Tibial nerve (tissue), 4 donors: ENCODE measurements around the gene DNAJC16. TPM values are rescaled to one million over a fixed set of nuclear protein-coding genes. Genes with fewer than 3 reads are reported as not detected.

Experiments
- DNase-seq, 2 donors: peaks; one replicate each; pipeline ENCODE4 v3.0.0-alpha.2; 2019; ENCODE audit warnings: low spot score in 2 of 2
- H3K27ac ChIP-seq, 4 donors: fragments of 200-600 bp; sonication (generic) in 3 of 4; one replicate each; pipeline ENCODE4 v1.5.1; 2017 to 2019; ENCODE audit warnings: mild to moderate bottlenecking in 1 of 4
- H3K27me3 ChIP-seq, 2 donors: fragments of 200-600 bp; sonication (generic) in 1 of 2; one replicate each; pipeline versions ENCODE4 v1.5.1 to v1.6.0; 2017 to 2019
- H3K36me3 ChIP-seq, 3 donors: fragments of 200-600 bp; sonication (generic); one replicate each; pipeline ENCODE4 v1.5.1; 2018 to 2019
- H3K4me1 ChIP-seq, 4 donors: fragments of 200-600 bp; sonication (generic) in 3 of 4; one replicate each; pipeline ENCODE4 v1.5.1; 2017 to 2019
- H3K4me3 ChIP-seq, 4 donors: fragments of 200-600 bp; sonication (generic) in 3 of 4; one replicate each; pipeline ENCODE4 v1.5.1; 2017 to 2019; ENCODE audit warnings: mild to moderate bottlenecking in 1 of 4, moderate library complexity in 1 of 4
- H3K9me3 ChIP-seq, 4 donors: fragments of 200-600 bp; sonication (generic) in 3 of 4; one replicate each; pipeline ENCODE4 v1.5.1; 2017 to 2019
- EP300 ChIP-seq, 2 donors: sonication (generic); formaldehyde crosslinking; IDR thresholded peaks; one replicate each; pipeline ENCODE4 v1.6.1; 2017; ENCODE audit warnings: antibody characterized with exemption in 2 of 2, mild to moderate bottlenecking in 1 of 2
- POLR2A ChIP-seq, 2 donors: fragments of 450-650 bp; IDR thresholded peaks; one replicate each; pipeline ENCODE4 v1.6.1; 2017; ENCODE audit warnings: antibody characterized with exemption in 2 of 2, mild to moderate bottlenecking in 2 of 2, moderate library complexity in 2 of 2
- WGBS, 2 donors: methylation state at CpG; one replicate each; pipeline ENCODE4 v1.1.5; 2018; 5-methylcytosine and 5-hydroxymethylcytosine counted together
- total RNA-seq, 4 donors: library from RNA; depleted of rRNA; stranded (reverse); fragments of >200 nt; gene quantifications; one replicate each; pipeline ENCODE4 v1.1.0, GENCODE V29; 2016
- TF ChIP-seq, protein P1 (sequence below), 5 experiments: fragments of 200-600 bp in 3 of 5; fragments of 450-650 bp in 2 of 5; sonication (generic) in 3 of 5; IDR thresholded peaks; one replicate each; pipeline ENCODE4 v1.5.1; 2016 to 2019; ENCODE audit warnings: antibody characterized with exemption in 5 of 5, mild to moderate bottlenecking in 3 of 5, moderate library complexity in 2 of 5

The DNAJC16 gene
- total RNA-seq, 4 donors from 2014 or later: 11.4 to 35.0 (median 26.3) TPM

- Histone ChIP-seq H3K9me3 (no peaks in the 10 kb centered on the region), H3K36me3 (no peaks in the 10 kb centered on the region), H3K4me3 (no peak overlapping the region), H3K4me1 (peaks cover 0 to 79% (median 47%) of the 10 kb centered on the region in 4 donors), H3K27me3 (no peaks in the 10 kb centered on the region), H3K27ac (peak overlapping the region in 2 of 4 donors; percentile 71 to 98)
- 87 to 93% methylated on average over 7 of the region's 7 CpGs for WGBS, 2 donors
- no peak for DNase-seq
- TF ChIP-seq, protein P1, sequence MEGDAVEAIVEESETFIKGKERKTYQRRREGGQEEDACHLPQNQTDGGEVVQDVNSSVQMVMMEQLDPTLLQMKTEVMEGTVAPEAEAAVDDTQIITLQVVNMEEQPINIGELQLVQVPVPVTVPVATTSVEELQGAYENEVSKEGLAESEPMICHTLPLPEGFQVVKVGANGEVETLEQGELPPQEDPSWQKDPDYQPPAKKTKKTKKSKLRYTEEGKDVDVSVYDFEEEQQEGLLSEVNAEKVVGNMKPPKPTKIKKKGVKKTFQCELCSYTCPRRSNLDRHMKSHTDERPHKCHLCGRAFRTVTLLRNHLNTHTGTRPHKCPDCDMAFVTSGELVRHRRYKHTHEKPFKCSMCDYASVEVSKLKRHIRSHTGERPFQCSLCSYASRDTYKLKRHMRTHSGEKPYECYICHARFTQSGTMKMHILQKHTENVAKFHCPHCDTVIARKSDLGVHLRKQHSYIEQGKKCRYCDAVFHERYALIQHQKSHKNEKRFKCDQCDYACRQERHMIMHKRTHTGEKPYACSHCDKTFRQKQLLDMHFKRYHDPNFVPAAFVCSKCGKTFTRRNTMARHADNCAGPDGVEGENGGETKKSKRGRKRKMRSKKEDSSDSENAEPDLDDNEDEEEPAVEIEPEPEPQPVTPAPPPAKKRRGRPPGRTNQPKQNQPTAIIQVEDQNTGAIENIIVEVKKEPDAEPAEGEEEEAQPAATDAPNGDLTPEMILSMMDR (IDR thresholded peaks at IDR 0.05): no peak
- TF ChIP-seq POLR2A (IDR thresholded peaks at IDR 0.05) (no peak), EP300 (IDR thresholded peaks at IDR 0.05) (no peak)
Measured at GRCh38 chr1:15620902-15621682, 94.4 kb downstream of the DNAJC16 start.

DNA sequence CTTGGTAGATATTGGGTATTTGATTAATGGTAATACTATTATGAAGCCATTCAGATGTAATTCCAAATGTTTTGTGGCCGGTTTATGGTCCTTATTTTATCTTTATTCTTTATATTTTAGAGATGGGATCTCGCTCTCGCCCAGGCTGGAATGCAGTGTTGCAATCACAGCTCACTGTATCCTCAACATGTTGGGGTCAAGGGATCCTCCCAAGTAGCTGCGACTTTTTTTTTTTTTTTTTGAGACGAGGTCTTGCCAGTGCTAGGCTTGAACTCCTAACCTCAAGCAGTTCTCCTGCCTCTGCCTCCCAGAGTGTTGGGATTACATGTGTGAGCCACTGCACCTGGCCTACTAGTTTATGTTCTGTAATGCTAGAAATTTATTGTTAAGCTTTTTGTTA is 95.3 kb downstream of the DNAJC16 start:
- 67 to 69% methylated on average over 5 of the region's 5 CpGs for WGBS, 2 donors
- no peak for TF ChIP-seq EP300 (IDR thresholded peaks at IDR 0.05)
- no peak for TF ChIP-seq POLR2A (IDR thresholded peaks at IDR 0.05)
- TF ChIP-seq, protein P1 (IDR thresholded peaks at IDR 0.05): no peak
- Histone ChIP-seq H3K9me3 (no peaks in the 10 kb centered on the region), H3K4me1 (peaks cover 0 to 81% (median 48%) of the 10 kb centered on the region in 4 donors), H3K4me3 (no peak overlapping the region), H3K27me3 (no peaks in the 10 kb centered on the region), H3K36me3 (peaks cover 0 to 5% (median 0%) of the 10 kb centered on the region in 3 donors), H3K27ac (peak overlapping the region in 2 of 4 donors; percentile 7 to 71)
- DNase-seq: no peak

DNA sequence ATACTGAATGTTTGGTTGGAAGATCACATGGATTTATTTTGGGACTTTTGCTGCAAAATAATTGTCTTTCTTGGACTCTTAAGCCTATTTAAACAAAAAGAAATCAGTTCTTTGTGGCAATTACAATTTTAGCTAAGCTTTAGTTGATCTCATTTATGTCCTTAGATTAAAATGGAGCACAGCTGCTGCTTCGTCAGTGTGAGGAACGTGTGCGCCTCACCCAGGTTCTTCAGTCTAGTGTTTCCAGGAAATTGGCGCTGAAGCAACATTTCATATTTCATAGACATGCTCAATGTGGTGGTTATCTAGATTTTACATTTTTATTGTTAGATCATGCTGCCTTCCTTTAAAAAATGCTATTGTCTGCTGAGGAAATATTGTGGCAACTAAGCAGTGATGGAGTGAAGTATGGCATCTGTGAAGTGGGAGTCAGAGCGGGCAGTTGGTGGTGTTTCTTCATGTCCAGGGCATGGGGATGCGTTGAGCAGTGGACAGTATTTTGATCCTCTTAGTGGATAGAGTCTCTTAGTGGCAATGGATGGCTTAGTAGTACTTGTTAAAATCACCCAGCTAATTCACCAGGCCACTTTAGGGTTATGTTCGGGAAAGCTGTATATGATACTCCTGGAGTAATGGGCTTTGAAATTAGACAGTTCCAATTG is 96.2 kb downstream of the DNAJC16 start:
- 91 to 92% methylated on average over 7 of the region's 7 CpGs for WGBS, 2 donors
- DNase-seq: no peak
- no peaks in the 10 kb centered on the region for H3K27me3 ChIP-seq
- H3K9me3 ChIP-seq: no peaks in the 10 kb centered on the region
- TF ChIP-seq, protein P1 (IDR thresholded peaks at IDR 0.05): no peak
- TF ChIP-seq EP300 (IDR thresholded peaks at IDR 0.05): no peak
- H3K27ac ChIP-seq: peak overlapping the region in 1 of 4 donors; percentile 71
- H3K4me1 ChIP-seq: peaks cover 0 to 90% (median 48%) of the 10 kb centered on the region in 4 donors
- peaks cover 0 to 11% (median 0%) of the 10 kb centered on the region in 3 donors for H3K36me3 ChIP-seq
- H3K4me3 ChIP-seq: no peak overlapping the region

DNA sequence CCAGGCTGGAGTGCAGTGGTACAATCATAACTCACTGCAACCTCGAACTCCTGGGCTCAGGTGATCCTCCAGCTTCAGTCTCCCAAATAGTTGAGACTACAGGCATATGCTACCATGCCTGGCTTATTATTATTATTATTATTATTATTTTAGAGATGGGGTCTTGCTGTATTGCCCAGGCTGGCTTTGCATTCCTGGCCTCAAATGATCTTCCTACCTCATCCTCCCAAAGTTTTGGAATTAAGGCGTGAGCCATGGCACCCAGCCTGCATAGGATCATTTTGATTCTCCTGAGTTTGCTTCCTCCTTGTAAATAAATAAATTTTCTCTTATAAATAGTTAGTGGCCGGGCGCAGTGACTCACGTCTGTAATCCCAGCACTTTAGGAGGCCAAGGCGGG is 96.8 kb downstream of the DNAJC16 start:
- H3K9me3 ChIP-seq: no peaks in the 10 kb centered on the region
- peaks cover 0 to 11% (median 0%) of the 10 kb centered on the region in 3 donors for H3K36me3 ChIP-seq
- peaks cover 0 to 95% (median 48%) of the 10 kb centered on the region in 4 donors for H3K4me1 ChIP-seq
- DNase-seq: no peak
- H3K27me3 ChIP-seq: no peaks in the 10 kb centered on the region
- 84 to 96% methylated on average over 6 of the region's 6 CpGs for WGBS, 2 donors
- no peak overlapping the region for H3K4me3 ChIP-seq
- TF ChIP-seq EP300 (IDR thresholded peaks at IDR 0.05) (no peak), POLR2A (IDR thresholded peaks at IDR 0.05) (no peak)
- TF ChIP-seq, protein P1 (IDR thresholded peaks at IDR 0.05): no peak
- no peak overlapping the region for H3K27ac ChIP-seq
